Mesothelial cell of epicardium (in vitro differentiated cells): ENCODE data around the gene UBC. TPM values are rescaled to one million over a fixed set of nuclear protein-coding genes. Genes with fewer than 3 reads are reported as not detected.

Experiments
- DNase-seq, 2 experiments: peaks; one replicate each; pipeline ENCODE4 v3.0.0; 2021; ENCODE audit warnings: low spot score in 2 of 2; ENCODE audit not compliant: unreplicated experiment in 2 of 2
- H3K27ac Mint-ChIP-seq: 2 replicates; pipeline ENCODE4 v1.8.0; 2021; ENCODE audit warnings: mixed read lengths
- H3K27me3 Mint-ChIP-seq: 2 replicates; pipeline ENCODE4 v1.8.0; 2021; ENCODE audit warnings: low read depth, mixed read lengths
- H3K36me3 Mint-ChIP-seq: 2 replicates; pipeline ENCODE4 v1.8.0; 2021; ENCODE audit warnings: mixed read lengths
- H3K4me1 Mint-ChIP-seq: 2 replicates; pipeline ENCODE4 v1.8.0; 2021; ENCODE audit warnings: mixed read lengths
- H3K4me3 Mint-ChIP-seq: 2 replicates; pipeline ENCODE4 v1.8.0; 2021; ENCODE audit warnings: mild to moderate bottlenecking, moderate library complexity, mixed read lengths
- H3K9me3 Mint-ChIP-seq: 2 replicates; pipeline ENCODE4 v1.8.0; 2021; ENCODE audit warnings: mixed read lengths
- CTCF ChIP-seq: fragments of 200-600 bp; sonication (generic); IDR thresholded peaks from one replicate; pipeline ENCODE4 v1.5.0; 2021; ENCODE audit warnings: antibody characterized with exemption; ENCODE audit not compliant: unreplicated experiment
- total RNA-seq: library from RNA; stranded (reverse); gene quantifications from 3 replicates; pipeline ENCODE4 v1.2.1, GENCODE V29; 2021

Gene UBC
- total RNA-seq, 1 donor from 2014 or later = 718 TPM

GRCh38 chr12:124872068-124872719 is 42.3 kb downstream of the UBC start:
- H3K4me3 Mint-ChIP-seq = no peak overlapping the region
- no peak overlapping the region for H3K27ac Mint-ChIP-seq
- H3K27me3 Mint-ChIP-seq = no peaks in the 10 kb centered on the region
- no peak for TF ChIP-seq CTCF
- H3K36me3 Mint-ChIP-seq = no peaks in the 10 kb centered on the region
- peaks cover 13% of the 10 kb centered on the region for H3K4me1 Mint-ChIP-seq
- H3K9me3 Mint-ChIP-seq = no peaks in the 10 kb centered on the region
- DNase-seq = no peak

- no peak for DNase-seq
- Mint-ChIP-seq H3K9me3 (no peaks in the 10 kb centered on the region), H3K4me1 (peaks cover 13% of the 10 kb centered on the region), H3K27me3 (no peaks in the 10 kb centered on the region), H3K27ac (no peak overlapping the region), H3K36me3 (no peaks in the 10 kb centered on the region), H3K4me3 (no peak overlapping the region)
- no peak for TF ChIP-seq CTCF
Observed at GRCh38 chr12:124871297-124871696, 43.2 kb downstream of the UBC start.

- no peak for TF ChIP-seq CTCF
- no peak overlapping the region for H3K4me3 Mint-ChIP-seq
- H3K27ac Mint-ChIP-seq = no peak overlapping the region
- no peak for DNase-seq
- peaks cover 13% of the 10 kb centered on the region for H3K4me1 Mint-ChIP-seq
- H3K9me3 Mint-ChIP-seq = no peaks in the 10 kb centered on the region
- H3K36me3 Mint-ChIP-seq = no peaks in the 10 kb centered on the region
- H3K27me3 Mint-ChIP-seq = no peaks in the 10 kb centered on the region
Observed at GRCh38 chr12:124870515-124870914, 43.9 kb downstream of the UBC start.

GRCh38 chr12:124869059-124869665 is 45.3 kb downstream of the UBC start:
- Mint-ChIP-seq H3K27me3 (no peaks in the 10 kb centered on the region), H3K9me3 (no peaks in the 10 kb centered on the region), H3K4me3 (no peak overlapping the region), H3K36me3 (no peaks in the 10 kb centered on the region), H3K4me1 (peaks cover 5% of the 10 kb centered on the region), H3K27ac (no peak overlapping the region)
- TF ChIP-seq CTCF = no peak
- DNase-seq = no peak

GRCh38 chr12:124868252-124869058 is 46.0 kb downstream of the UBC start:
- H3K4me3 Mint-ChIP-seq = no peak overlapping the region
- no peaks in the 10 kb centered on the region for H3K9me3 Mint-ChIP-seq
- no peak for DNase-seq
- H3K36me3 Mint-ChIP-seq = no peaks in the 10 kb centered on the region
- H3K4me1 Mint-ChIP-seq = peaks cover 8% of the 10 kb centered on the region
- no peak for TF ChIP-seq CTCF
- H3K27me3 Mint-ChIP-seq = no peaks in the 10 kb centered on the region
- H3K27ac Mint-ChIP-seq = no peak overlapping the region
